Measurements from ENCODE around the gene KCNQ5.
A peak's percentile ranks its signal among the peaks of the same experiment; 100 is the strongest.

KCNQ5 gene

DNA sequence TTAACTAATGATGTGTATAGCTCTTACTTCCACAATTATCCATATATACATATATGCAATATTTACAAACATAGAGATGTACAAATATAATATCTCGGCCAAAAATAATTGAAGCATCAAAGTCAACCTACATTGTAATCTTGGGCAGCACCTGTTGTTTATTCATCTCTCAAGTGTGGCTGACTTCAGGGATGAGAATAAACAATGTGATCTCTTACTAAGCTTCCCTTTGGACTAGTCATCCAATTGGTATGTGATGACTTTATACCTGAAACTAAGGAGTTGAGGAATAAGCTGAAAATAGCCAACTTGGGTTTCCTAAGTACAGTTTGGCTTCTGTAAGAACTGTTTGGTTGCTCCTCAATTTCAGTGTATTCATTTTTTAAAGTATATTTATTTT is 346.8 kb downstream of the KCNQ5 start:
- no peaks in the 10 kb centered on the region for H3K4me1 ChIP-seq (ENCODE audit: control insufficient read depth, insufficient read depth, low read length)
- no peaks in the 10 kb centered on the region for H3K36me3 ChIP-seq (ENCODE audit: control insufficient read depth in 2 of 2, insufficient read depth in 1 of 2, low read length in 2 of 2)
- H3K27ac ChIP-seq (ENCODE audit: extremely low read depth, low read depth, low read length): no peak overlapping the region
- no peaks in the 10 kb centered on the region for H3K9me3 ChIP-seq (ENCODE audit: control insufficient read depth, insufficient read depth, low read depth, low read length)
- CTCF ChIA-PET: no interaction called here
- no peak overlapping the region for H3K4me3 ChIP-seq (ENCODE audit: low read depth, low read length)
- POLR2A ChIA-PET: no interaction called here
- TF ChIP-seq ZFP37 (tag by site-specific recombination; IDR thresholded peaks at IDR 0.05) (no peak), ZNF112 (tag by site-specific recombination; IDR thresholded peaks at IDR 0.05) (no peak), ZNF561 (tag by site-specific recombination; IDR thresholded peaks at IDR 0.05; ENCODE audit: borderline replicate concordance) (no peak), ZNF366 (tag by site-specific recombination; conservative IDR thresholded peaks at IDR 0.05) (peak; percentile 74), ZNF202 (tag by site-specific recombination; IDR thresholded peaks at IDR 0.05; ENCODE audit: borderline replicate concordance) (no peak), ZNF596 (tag by site-specific recombination; IDR thresholded peaks at IDR 0.05) (no peak), ZNF24 (tag by site-specific recombination; IDR thresholded peaks at IDR 0.05) (no peak), SCRT2 (tag by site-specific recombination; IDR thresholded peaks at IDR 0.05) (peak; percentile 83), ZNF777 (tag by site-specific recombination; IDR thresholded peaks at IDR 0.05; ENCODE audit: borderline replicate concordance) (no peak), ZNF362 (tag by site-specific recombination; IDR thresholded peaks at IDR 0.05) (no peak), ZNF645 (tag by site-specific recombination; IDR thresholded peaks at IDR 0.05) (no peak), ZNF747 (tag by site-specific recombination; IDR thresholded peaks at IDR 0.05) (no peak)
- TF ChIP-seq, protein P1, sequence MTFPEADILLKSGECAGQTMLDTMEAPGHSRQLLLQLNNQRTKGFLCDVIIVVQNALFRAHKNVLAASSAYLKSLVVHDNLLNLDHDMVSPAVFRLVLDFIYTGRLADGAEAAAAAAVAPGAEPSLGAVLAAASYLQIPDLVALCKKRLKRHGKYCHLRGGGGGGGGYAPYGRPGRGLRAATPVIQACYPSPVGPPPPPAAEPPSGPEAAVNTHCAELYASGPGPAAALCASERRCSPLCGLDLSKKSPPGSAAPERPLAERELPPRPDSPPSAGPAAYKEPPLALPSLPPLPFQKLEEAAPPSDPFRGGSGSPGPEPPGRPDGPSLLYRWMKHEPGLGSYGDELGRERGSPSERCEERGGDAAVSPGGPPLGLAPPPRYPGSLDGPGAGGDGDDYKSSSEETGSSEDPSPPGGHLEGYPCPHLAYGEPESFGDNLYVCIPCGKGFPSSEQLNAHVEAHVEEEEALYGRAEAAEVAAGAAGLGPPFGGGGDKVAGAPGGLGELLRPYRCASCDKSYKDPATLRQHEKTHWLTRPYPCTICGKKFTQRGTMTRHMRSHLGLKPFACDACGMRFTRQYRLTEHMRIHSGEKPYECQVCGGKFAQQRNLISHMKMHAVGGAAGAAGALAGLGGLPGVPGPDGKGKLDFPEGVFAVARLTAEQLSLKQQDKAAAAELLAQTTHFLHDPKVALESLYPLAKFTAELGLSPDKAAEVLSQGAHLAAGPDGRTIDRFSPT (tag by site-specific recombination; IDR thresholded peaks at IDR 0.05): no peak
- TF ChIP-seq, protein P2, sequence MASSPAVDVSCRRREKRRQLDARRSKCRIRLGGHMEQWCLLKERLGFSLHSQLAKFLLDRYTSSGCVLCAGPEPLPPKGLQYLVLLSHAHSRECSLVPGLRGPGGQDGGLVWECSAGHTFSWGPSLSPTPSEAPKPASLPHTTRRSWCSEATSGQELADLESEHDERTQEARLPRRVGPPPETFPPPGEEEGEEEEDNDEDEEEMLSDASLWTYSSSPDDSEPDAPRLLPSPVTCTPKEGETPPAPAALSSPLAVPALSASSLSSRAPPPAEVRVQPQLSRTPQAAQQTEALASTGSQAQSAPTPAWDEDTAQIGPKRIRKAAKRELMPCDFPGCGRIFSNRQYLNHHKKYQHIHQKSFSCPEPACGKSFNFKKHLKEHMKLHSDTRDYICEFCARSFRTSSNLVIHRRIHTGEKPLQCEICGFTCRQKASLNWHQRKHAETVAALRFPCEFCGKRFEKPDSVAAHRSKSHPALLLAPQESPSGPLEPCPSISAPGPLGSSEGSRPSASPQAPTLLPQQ (tag by site-specific recombination; IDR thresholded peaks at IDR 0.05): no peak
- TF ChIP-seq, protein P3, sequence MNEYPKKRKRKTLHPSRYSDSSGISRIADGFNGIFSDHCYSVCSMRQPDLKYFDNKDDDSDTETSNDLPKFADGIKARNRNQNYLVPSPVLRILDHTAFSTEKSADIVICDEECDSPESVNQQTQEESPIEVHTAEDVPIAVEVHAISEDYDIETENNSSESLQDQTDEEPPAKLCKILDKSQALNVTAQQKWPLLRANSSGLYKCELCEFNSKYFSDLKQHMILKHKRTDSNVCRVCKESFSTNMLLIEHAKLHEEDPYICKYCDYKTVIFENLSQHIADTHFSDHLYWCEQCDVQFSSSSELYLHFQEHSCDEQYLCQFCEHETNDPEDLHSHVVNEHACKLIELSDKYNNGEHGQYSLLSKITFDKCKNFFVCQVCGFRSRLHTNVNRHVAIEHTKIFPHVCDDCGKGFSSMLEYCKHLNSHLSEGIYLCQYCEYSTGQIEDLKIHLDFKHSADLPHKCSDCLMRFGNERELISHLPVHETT (tag by site-specific recombination; IDR thresholded peaks at IDR 0.05): no peak

- ChIA-PET POLR2A (no interaction called here), CTCF (no interaction called here)
- TF ChIP-seq ZNF677 (tag by site-specific recombination; IDR thresholded peaks at IDR 0.05): no peak
- H3K27ac ChIP-seq (ENCODE audit: extremely low read depth, low read depth, low read length): no peak overlapping the region
- no peaks in the 10 kb centered on the region for H3K9me3 ChIP-seq (ENCODE audit: control insufficient read depth, insufficient read depth, low read depth, low read length)
- no peaks in the 10 kb centered on the region; the same call in 1 of the 2 replicates for H3K4me1 ChIP-seq (ENCODE audit: control insufficient read depth, insufficient read depth, low read length)
- no peak overlapping the region for H3K4me3 ChIP-seq (ENCODE audit: low read depth, low read length)
- H3K36me3 ChIP-seq (ENCODE audit: control insufficient read depth in 2 of 2, insufficient read depth in 1 of 2, low read length in 2 of 2): no peaks in the 10 kb centered on the region
Observed at GRCh38 chr6:72969666-72970065, 347.8 kb downstream of the KCNQ5 start.

All from HEK293 (cell line).